ENCODE data around the gene MC3R.

The MC3R gene

GRCh38 chr20:56249956-56250355 lies 1.4 kb downstream of the MC3R start:
- no peak for DNase-seq (ENCODE audit: low read depth)

GRCh38 chr20:56257604-56258003 lies 9.1 kb downstream of the MC3R start:
- DNase-seq (ENCODE audit: low read depth), result no peak

GRCh38 chr20:56259948-56260347 lies 11.4 kb downstream of the MC3R start:
- DNase-seq (ENCODE audit: low read depth), result no peak

- DNase-seq (ENCODE audit: low read depth), result no peak
These were observed 20.0 kb downstream of the MC3R start for GRCh38 chr20:56268536-56268935.

- no peak for DNase-seq (ENCODE audit: low read depth)
These were observed 23.4 kb downstream of the MC3R start for GRCh38 chr20:56271974-56272373.

- DNase-seq (ENCODE audit: low read depth), result no peak
These were observed 25.0 kb downstream of the MC3R start for GRCh38 chr20:56273491-56273890.

- no peak for DNase-seq (ENCODE audit: low read depth)
These were observed 25.6 kb downstream of the MC3R start for GRCh38 chr20:56274156-56274555.

GRCh38 chr20:56278196-56278595 lies 29.7 kb downstream of the MC3R start:
- no peak for DNase-seq (ENCODE audit: low read depth)

GRCh38 chr20:56285496-56285895 lies 37.0 kb downstream of the MC3R start:
- no peak for DNase-seq (ENCODE audit: low read depth)

- no peak for DNase-seq (ENCODE audit: low read depth)
These were observed 41.1 kb downstream of the MC3R start for GRCh38 chr20:56289652-56290051.

- no peak for DNase-seq (ENCODE audit: low read depth)
These were observed 50.8 kb downstream of the MC3R start for GRCh38 chr20:56299362-56299761.

Data from fibroblast of gingiva (primary cell).